Measurements from ENCODE around the gene RELN. TPM values are rescaled to one million over a fixed set of nuclear protein-coding genes. Genes with fewer than 3 reads are reported as not detected.
A peak's percentile ranks its signal among the peaks of the same experiment; 100 is the strongest.

Gene RELN
- total and polyA plus RNA-seq, 9 of the 15 experiments (the other 6 are each of a cell fraction or from before 2014, with no cell fraction given), result 12.9 to 43.2 (median 18.1) TPM

GRCh38 chr7:103996017-103996551 lies 6.6 kb upstream of the RELN start (continued):
- TF ChIP-seq BRD4 (IDR thresholded peaks at IDR 0.05) (no peak), TOE1 (IDR thresholded peaks at IDR 0.05; ENCODE audit: borderline replicate concordance) (peak; percentile 79), TOE1 (CRISPR knock-in tag; IDR thresholded peaks at IDR 0.05; ENCODE audit: borderline replicate concordance, low read depth) (no peak), PRDM10 (IDR thresholded peaks at IDR 0.05; ENCODE audit: partially characterized antibody) (peak; percentile 71), ASH1L (IDR thresholded peaks at IDR 0.05; ENCODE audit: borderline replicate concordance, low read depth, partially characterized antibody) (no peak), ZBTB49 (CRISPR knock-in tag; IDR thresholded peaks at IDR 0.05; ENCODE audit: borderline replicate concordance) (no peak), NR3C1 (CRISPR knock-in tag; IDR thresholded peaks at IDR 0.05) (no peak), ZNF830 (CRISPR knock-in tag; IDR thresholded peaks at IDR 0.05) (no peak), GTF2B (IDR thresholded peaks at IDR 0.05; ENCODE audit: extremely low read depth, insufficient read length) (no peak), SMARCC2 (IDR thresholded peaks at IDR 0.05; ENCODE audit: low read depth) (peak; percentile 99), ESRRA (IDR thresholded peaks at IDR 0.05; ENCODE audit: borderline replicate concordance, low read depth) (peak; percentile 93), ZNF232 (CRISPR knock-in tag; IDR thresholded peaks at IDR 0.05) (no peak), COPS2 (conservative IDR thresholded peaks at IDR 0.05) (no peak), BACH1 (tag; IDR thresholded peaks at IDR 0.05) (peak; percentile 63; the same call in 1 of the 2 replicates), TFAP4 (CRISPR knock-in tag; IDR thresholded peaks at IDR 0.05; ENCODE audit: borderline replicate concordance) (no peak; the same call in 1 of the 2 replicates), ZBTB5 (IDR thresholded peaks at IDR 0.05) (no peak; the same call in 1 of the 2 replicates)
